ENCODE results near the gene CASP10. TPM values are rescaled to one million over a fixed set of nuclear protein-coding genes. Genes with fewer than 3 reads are reported as not detected.

CASP10 gene
- total RNA-seq, 1 donor from 2014 or later: 9.0 TPM

- TF ChIP-seq CTCF (IDR thresholded peaks at IDR 0.05; ENCODE audit: unreplicated experiment): no peak
- H3K27me3 Mint-ChIP-seq: no peaks in the 10 kb centered on the region
- H3K9me3 Mint-ChIP-seq (ENCODE audit: low read depth): no peaks in the 10 kb centered on the region
- H3K4me3 Mint-ChIP-seq (ENCODE audit: low read depth): no peak overlapping the region
- no peaks in the 10 kb centered on the region for H3K36me3 Mint-ChIP-seq (ENCODE audit: insufficient read depth)
- H3K4me1 Mint-ChIP-seq (ENCODE audit: low read depth): no peaks in the 10 kb centered on the region
- no peak overlapping the region for H3K27ac Mint-ChIP-seq
- no peak for DNase-seq (ENCODE audit: low spot score, unreplicated experiment)
Measured at GRCh38 chr2:201266629-201267028, 83.7 kb downstream of the CASP10 start.

GRCh38 chr2:201267278-201268030 is 84.5 kb downstream of the CASP10 start:
- Mint-ChIP-seq H3K36me3 (ENCODE audit: insufficient read depth) (no peaks in the 10 kb centered on the region), H3K27me3 (no peaks in the 10 kb centered on the region), H3K4me3 (ENCODE audit: low read depth) (no peak overlapping the region), H3K9me3 (ENCODE audit: low read depth) (no peaks in the 10 kb centered on the region), H3K27ac (no peak overlapping the region), H3K4me1 (ENCODE audit: low read depth) (no peaks in the 10 kb centered on the region)
- no peak for DNase-seq (ENCODE audit: low spot score, unreplicated experiment)
- no peak for TF ChIP-seq CTCF (IDR thresholded peaks at IDR 0.05; ENCODE audit: unreplicated experiment)

- TF ChIP-seq CTCF (IDR thresholded peaks at IDR 0.05; ENCODE audit: unreplicated experiment): no peak
- Mint-ChIP-seq H3K9me3 (ENCODE audit: low read depth) (no peaks in the 10 kb centered on the region), H3K27me3 (no peaks in the 10 kb centered on the region), H3K4me1 (ENCODE audit: low read depth) (no peaks in the 10 kb centered on the region), H3K36me3 (ENCODE audit: insufficient read depth) (no peaks in the 10 kb centered on the region), H3K4me3 (ENCODE audit: low read depth) (no peak overlapping the region), H3K27ac (no peak overlapping the region)
- DNase-seq (ENCODE audit: low spot score, unreplicated experiment): no peak
Measured at GRCh38 chr2:201269764-201270163, 86.8 kb downstream of the CASP10 start.

GRCh38 chr2:201270293-201271001 is 87.5 kb downstream of the CASP10 start:
- H3K27me3 Mint-ChIP-seq: no peaks in the 10 kb centered on the region

More at GRCh38 chr2:201270293-201271001, 87.5 kb downstream of the CASP10 start:
- TF ChIP-seq CTCF (IDR thresholded peaks at IDR 0.05; ENCODE audit: unreplicated experiment): no peak
- Mint-ChIP-seq H3K36me3 (ENCODE audit: insufficient read depth) (no peaks in the 10 kb centered on the region), H3K4me3 (ENCODE audit: low read depth) (no peak overlapping the region), H3K9me3 (ENCODE audit: low read depth) (no peaks in the 10 kb centered on the region), H3K4me1 (ENCODE audit: low read depth) (no peaks in the 10 kb centered on the region), H3K27ac (no peak overlapping the region)
- no peak for DNase-seq (ENCODE audit: low spot score, unreplicated experiment)
